ENCODE measurements around the gene DCST2. TPM values are rescaled to one million over a fixed set of nuclear protein-coding genes. Genes with fewer than 3 reads are reported as not detected.
A peak's percentile ranks its signal among the peaks of the same experiment; 100 is the strongest.

Gene DCST2
- total and polyA plus RNA-seq, 2 of the 8 experiments (the other 6 are each of a cell fraction or from before 2014, with no cell fraction given): 0.43 to 2.1 TPM

DNA sequence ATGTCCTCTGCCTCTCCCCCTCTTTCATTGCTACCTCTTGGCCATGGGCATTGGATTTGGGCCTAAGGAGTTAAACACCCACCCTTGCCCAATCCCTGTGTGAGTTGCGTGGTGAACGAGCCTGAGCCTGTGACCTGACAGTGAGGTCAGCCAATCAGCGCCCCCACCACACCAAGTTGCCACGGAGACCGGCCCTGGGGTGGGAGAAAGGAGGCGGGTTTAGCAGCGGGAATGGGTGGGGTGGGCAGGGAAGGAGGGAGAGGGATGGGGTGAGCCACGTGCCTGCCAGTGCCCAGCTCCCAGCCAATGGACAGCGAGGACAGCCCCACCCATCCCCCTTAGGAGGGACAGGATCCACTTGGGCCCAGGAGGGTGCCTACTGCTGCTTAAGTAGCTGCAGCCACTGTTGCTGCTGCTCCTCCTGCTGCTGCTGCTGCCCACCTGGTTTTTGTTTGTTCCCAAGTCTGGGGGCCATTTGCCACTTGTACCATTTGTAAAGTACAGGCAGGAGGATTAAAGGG lies 21.5 kb downstream of the DCST2 start:
- H3K4me2 ChIP-seq (ENCODE audit: insufficient read depth in 1 of 2, low read depth in 2 of 2, low read length in 2 of 2): peak overlapping the region; percentile 50 to 61; a peak in 3 of 4 replicates
- H3K4ac ChIP-seq (replicated peaks; ENCODE audit: insufficient read length, low read depth, low read length): peak overlapping the region; percentile 10
- H3K23me2 ChIP-seq (ENCODE audit: low read depth, low read length): no peaks in the 10 kb centered on the region; the same call in 1 of the 2 replicates
- H2AFZ ChIP-seq (ENCODE audit: low read length): no peak overlapping the region
- peak; percentile 96 for FAIRE-seq
- peak overlapping the region; percentile 94; the same call in 1 of the 2 replicates for H2BK12ac ChIP-seq (ENCODE audit: low read depth, low read length)
- H2AK5ac ChIP-seq (ENCODE audit: low read depth, low read length): no peak overlapping the region
- DNase-seq (ENCODE audit: low read depth in 1 of 2, low spot score in 2 of 2): peak; percentile 80 to 88
- H3K4me1 ChIP-seq (replicated peaks in 1 of 4; ENCODE audit: control insufficient read depth in 3 of 4, insufficient read depth in 4 of 4, low read length in 3 of 4): peaks cover 8 to 48% (median 39%) of the 10 kb centered on the region in 4 experiments
- no peaks in the 10 kb centered on the region for H3K27me3 ChIP-seq (replicated peaks in 1 of 4; ENCODE audit: control insufficient read depth in 3 of 4, extremely low read depth in 1 of 4, insufficient read depth in 3 of 4, low read length in 3 of 4)
- H3K18ac ChIP-seq (ENCODE audit: extremely low read depth, low read length): peak overlapping the region; percentile 87
- H2BK120ac ChIP-seq (replicated peaks; ENCODE audit: low read depth, low read length): peak overlapping the region; percentile 7
- peak overlapping the region; percentile 83; the same call in 1 of the 2 replicates for H2BK15ac ChIP-seq (ENCODE audit: low read length)
- no peaks in the 10 kb centered on the region for H3K9me3 ChIP-seq (ENCODE audit: insufficient read depth in 2 of 2, low read depth in 1 of 2, low read length in 1 of 2)
- peak overlapping the region; percentile 87 for H2BK5ac ChIP-seq (ENCODE audit: low read depth, low read length)
- ChIA-PET CTCF (ENCODE audit: partially characterized antibody) (interaction anchor here (1.1 to 18.6 kb wide), 4 partner anchors 14 to 49 kb away, joined by 3 to 354 read pairs (median 134); partner anchors contain the start of genes ADAM15, CKS1B, LENEP and ZBTB7B), POLR2A (ENCODE audit: partially characterized antibody) (interaction anchor here (0.6 to 14.8 kb wide), 10 partner anchors 7 to 69 kb away, joined by 3 to 128 read pairs (median 6); partner anchors contain the start of genes CKS1B, FLAD1, LENEP and SHC1)
- H4K5ac ChIP-seq (ENCODE audit: insufficient read length, low read depth, low read length): peak overlapping the region; percentile 53
- H2BK20ac ChIP-seq (ENCODE audit: low read length): no peak overlapping the region
- no peak overlapping the region for H3K23ac ChIP-seq (ENCODE audit: insufficient read length)
- H3K4me3 ChIP-seq (ENCODE audit: extremely low read depth in 1 of 4, insufficient read depth in 2 of 4, low read depth in 3 of 4, low read length in 4 of 4): peak overlapping the region in 1 of 4 experiments; percentile 38; a peak in 1 of 8 replicates
- peaks cover 0 to 27% of the 10 kb centered on the region in 2 experiments; a peak in 3 of 4 replicates for H3K79me2 ChIP-seq (ENCODE audit: control insufficient read depth in 1 of 2, insufficient read depth in 2 of 2, low read length in 2 of 2)
- no peak overlapping the region for H3K56ac ChIP-seq (replicated peaks; ENCODE audit: insufficient read length, low read depth, low read length)
- peak overlapping the region; percentile 15; the same call in 1 of the 2 replicates for H4K8ac ChIP-seq (ENCODE audit: extremely low read depth, insufficient read depth, low read length)
- 16% methylated on average over 5 of the region's 9 CpGs; no CpG with 5 or more reads in 1 of the 2 experiments for WGBS, 2 experiments (ENCODE audit: extremely low coverage in 1 of 2, insufficient coverage in 1 of 2, insufficient read length in 1 of 2, insufficient replicate concordance in 2 of 2, low coverage in 1 of 2, low lambda C conversion rate in 2 of 2, missing lambda C conversion rate in 1 of 2)
- no peak overlapping the region for H3K9ac ChIP-seq (replicated peaks in 1 of 4; ENCODE audit: extremely low read depth in 1 of 4, low read depth in 3 of 4, low read length in 3 of 4)
- H3K14ac ChIP-seq (ENCODE audit: insufficient read length): no peak overlapping the region
- H3K79me1 ChIP-seq (ENCODE audit: low read depth, low read length): peaks cover 10% of the 10 kb centered on the region
- H4K91ac ChIP-seq (replicated peaks; ENCODE audit: insufficient read length, low read length): peak overlapping the region; percentile 36
- H4K20me1 ChIP-seq (replicated peaks in 1 of 2; ENCODE audit: control insufficient read depth in 1 of 2, insufficient read depth in 2 of 2, low read length in 2 of 2): peaks cover 0 to 6% of the 10 kb centered on the region in 2 experiments
- H3K36me3 ChIP-seq (ENCODE audit: control insufficient read depth in 2 of 4, insufficient read depth in 4 of 4, low read length in 3 of 4): peaks cover 0 to 29% (median 13%) of the 10 kb centered on the region in 4 experiments; a peak in 4 of 8 replicates
- no peak overlapping the region for H3K27ac ChIP-seq (ENCODE audit: low read depth, low read length)
- no peak; a peak in 1 of 4 replicates for TF ChIP-seq SIN3A (conservative IDR thresholded peaks at IDR 0.05 in 1 of 2, IDR thresholded peaks at IDR 0.05 in 1 of 2; ENCODE audit: low read depth in 1 of 2, low read length in 2 of 2)
- peak; percentile 75; the same call in 1 of the 2 replicates for TF ChIP-seq SP1 (IDR thresholded peaks at IDR 0.05; ENCODE audit: low read depth, low read length)
- no peak for TF ChIP-seq KDM5A (IDR thresholded peaks at IDR 0.05; ENCODE audit: low read length)
- TF ChIP-seq MAFK (IDR thresholded peaks at IDR 0.05; ENCODE audit: low read depth, low read length): no peak
- TF ChIP-seq HDAC6 (IDR thresholded peaks at IDR 0.05; ENCODE audit: low read depth, low read length): no peak
- peak; percentile 37; the same call in 1 of the 2 replicates for TF ChIP-seq TBP (IDR thresholded peaks at IDR 0.05; ENCODE audit: low read depth, low read length)
- no peak for TF ChIP-seq PHF8 (conservative IDR thresholded peaks at IDR 0.05; ENCODE audit: low read depth, low read length)
- TF ChIP-seq TAF1 (IDR thresholded peaks at IDR 0.05; ENCODE audit: low read depth, low read length): no peak
- TF ChIP-seq EZH2 (IDR thresholded peaks at IDR 0.05; ENCODE audit: low read depth, low read length, severe bottlenecking): no peak
- TF ChIP-seq EGR1 (IDR thresholded peaks at IDR 0.05; ENCODE audit: borderline replicate concordance, low read depth, low read length): no peak
- TF ChIP-seq CTBP2 (IDR thresholded peaks at IDR 0.05; ENCODE audit: borderline replicate concordance, insufficient read depth, insufficient read length, low read length): no peak
- TF ChIP-seq BRCA1 (IDR thresholded peaks at IDR 0.05; ENCODE audit: low read depth, low read length): no peak

Measured in H1 (cell line).